ENCODE measurements around the gene CHIT1.

DNA sequence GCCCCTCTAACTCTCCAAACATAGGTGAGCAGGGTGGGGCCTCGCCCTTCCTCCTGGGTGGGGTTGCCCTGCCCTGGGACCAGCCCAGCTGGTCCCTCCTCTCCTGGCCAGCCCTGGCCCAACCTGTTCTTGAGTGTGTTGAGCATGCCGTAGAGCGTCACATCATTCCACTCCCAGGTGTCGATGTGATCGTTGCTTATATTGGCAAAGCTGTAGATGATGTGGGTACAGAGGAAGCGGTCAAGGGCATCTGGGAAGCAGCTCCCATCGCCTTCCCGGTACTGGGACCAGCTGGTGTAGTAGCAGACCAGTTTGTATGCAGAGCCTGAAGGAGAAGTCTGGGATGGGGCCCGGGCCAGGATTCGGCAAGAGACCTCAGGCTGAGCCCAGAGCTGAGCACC, 44.4 kb downstream of the CHIT1 start:
- TF ChIP-seq, protein P1, sequence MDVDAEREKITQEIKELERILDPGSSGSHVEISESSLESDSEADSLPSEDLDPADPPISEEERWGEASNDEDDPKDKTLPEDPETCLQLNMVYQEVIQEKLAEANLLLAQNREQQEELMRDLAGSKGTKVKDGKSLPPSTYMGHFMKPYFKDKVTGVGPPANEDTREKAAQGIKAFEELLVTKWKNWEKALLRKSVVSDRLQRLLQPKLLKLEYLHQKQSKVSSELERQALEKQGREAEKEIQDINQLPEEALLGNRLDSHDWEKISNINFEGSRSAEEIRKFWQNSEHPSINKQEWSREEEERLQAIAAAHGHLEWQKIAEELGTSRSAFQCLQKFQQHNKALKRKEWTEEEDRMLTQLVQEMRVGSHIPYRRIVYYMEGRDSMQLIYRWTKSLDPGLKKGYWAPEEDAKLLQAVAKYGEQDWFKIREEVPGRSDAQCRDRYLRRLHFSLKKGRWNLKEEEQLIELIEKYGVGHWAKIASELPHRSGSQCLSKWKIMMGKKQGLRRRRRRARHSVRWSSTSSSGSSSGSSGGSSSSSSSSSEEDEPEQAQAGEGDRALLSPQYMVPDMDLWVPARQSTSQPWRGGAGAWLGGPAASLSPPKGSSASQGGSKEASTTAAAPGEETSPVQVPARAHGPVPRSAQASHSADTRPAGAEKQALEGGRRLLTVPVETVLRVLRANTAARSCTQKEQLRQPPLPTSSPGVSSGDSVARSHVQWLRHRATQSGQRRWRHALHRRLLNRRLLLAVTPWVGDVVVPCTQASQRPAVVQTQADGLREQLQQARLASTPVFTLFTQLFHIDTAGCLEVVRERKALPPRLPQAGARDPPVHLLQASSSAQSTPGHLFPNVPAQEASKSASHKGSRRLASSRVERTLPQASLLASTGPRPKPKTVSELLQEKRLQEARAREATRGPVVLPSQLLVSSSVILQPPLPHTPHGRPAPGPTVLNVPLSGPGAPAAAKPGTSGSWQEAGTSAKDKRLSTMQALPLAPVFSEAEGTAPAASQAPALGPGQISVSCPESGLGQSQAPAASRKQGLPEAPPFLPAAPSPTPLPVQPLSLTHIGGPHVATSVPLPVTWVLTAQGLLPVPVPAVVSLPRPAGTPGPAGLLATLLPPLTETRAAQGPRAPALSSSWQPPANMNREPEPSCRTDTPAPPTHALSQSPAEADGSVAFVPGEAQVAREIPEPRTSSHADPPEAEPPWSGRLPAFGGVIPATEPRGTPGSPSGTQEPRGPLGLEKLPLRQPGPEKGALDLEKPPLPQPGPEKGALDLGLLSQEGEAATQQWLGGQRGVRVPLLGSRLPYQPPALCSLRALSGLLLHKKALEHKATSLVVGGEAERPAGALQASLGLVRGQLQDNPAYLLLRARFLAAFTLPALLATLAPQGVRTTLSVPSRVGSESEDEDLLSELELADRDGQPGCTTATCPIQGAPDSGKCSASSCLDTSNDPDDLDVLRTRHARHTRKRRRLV (CRISPR knock-in tag; IDR thresholded peaks at IDR 0.05) = no peak
- TF ChIP-seq POLR2A (IDR thresholded peaks at IDR 0.05; ENCODE audit: insufficient read depth in 1 of 2, low read depth in 2 of 2, low read length in 2 of 2) (no peak), ZNF17 (CRISPR knock-in tag; IDR thresholded peaks at IDR 0.05) (no peak), TAF1 (CRISPR knock-in tag; IDR thresholded peaks at IDR 0.05) (no peak)
- TF ChIP-seq, protein P2, sequence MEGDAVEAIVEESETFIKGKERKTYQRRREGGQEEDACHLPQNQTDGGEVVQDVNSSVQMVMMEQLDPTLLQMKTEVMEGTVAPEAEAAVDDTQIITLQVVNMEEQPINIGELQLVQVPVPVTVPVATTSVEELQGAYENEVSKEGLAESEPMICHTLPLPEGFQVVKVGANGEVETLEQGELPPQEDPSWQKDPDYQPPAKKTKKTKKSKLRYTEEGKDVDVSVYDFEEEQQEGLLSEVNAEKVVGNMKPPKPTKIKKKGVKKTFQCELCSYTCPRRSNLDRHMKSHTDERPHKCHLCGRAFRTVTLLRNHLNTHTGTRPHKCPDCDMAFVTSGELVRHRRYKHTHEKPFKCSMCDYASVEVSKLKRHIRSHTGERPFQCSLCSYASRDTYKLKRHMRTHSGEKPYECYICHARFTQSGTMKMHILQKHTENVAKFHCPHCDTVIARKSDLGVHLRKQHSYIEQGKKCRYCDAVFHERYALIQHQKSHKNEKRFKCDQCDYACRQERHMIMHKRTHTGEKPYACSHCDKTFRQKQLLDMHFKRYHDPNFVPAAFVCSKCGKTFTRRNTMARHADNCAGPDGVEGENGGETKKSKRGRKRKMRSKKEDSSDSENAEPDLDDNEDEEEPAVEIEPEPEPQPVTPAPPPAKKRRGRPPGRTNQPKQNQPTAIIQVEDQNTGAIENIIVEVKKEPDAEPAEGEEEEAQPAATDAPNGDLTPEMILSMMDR (CRISPR knock-in tag; IDR thresholded peaks at IDR 0.05) = no peak
- TF ChIP-seq, protein P3, sequence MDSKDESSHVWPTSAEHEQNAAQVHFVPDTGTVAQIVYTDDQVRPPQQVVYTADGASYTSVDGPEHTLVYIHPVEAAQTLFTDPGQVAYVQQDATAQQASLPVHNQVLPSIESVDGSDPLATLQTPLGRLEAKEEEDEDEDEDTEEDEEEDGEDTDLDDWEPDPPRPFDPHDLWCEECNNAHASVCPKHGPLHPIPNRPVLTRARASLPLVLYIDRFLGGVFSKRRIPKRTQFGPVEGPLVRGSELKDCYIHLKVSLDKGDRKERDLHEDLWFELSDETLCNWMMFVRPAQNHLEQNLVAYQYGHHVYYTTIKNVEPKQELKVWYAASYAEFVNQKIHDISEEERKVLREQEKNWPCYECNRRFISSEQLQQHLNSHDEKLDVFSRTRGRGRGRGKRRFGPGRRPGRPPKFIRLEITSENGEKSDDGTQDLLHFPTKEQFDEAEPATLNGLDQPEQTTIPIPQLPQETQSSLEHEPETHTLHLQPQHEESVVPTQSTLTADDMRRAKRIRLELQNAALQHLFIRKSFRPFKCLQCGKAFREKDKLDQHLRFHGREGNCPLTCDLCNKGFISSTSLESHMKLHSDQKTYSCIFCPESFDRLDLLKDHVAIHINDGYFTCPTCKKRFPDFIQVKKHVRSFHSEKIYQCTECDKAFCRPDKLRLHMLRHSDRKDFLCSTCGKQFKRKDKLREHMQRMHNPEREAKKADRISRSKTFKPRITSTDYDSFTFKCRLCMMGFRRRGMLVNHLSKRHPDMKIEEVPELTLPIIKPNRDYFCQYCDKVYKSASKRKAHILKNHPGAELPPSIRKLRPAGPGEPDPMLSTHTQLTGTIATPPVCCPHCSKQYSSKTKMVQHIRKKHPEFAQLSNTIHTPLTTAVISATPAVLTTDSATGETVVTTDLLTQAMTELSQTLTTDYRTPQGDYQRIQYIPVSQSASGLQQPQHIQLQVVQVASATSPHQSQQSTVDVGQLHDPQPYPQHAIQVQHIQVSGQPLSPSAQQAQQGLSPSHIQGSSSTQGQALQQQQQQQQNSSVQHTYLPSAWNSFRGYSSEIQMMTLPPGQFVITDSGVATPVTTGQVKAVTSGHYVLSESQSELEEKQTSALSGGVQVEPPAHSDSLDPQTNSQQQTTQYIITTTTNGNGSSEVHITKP (CRISPR knock-in tag; IDR thresholded peaks at IDR 0.05; ENCODE audit: low read depth) = no peak
- TF ChIP-seq, protein P4, sequence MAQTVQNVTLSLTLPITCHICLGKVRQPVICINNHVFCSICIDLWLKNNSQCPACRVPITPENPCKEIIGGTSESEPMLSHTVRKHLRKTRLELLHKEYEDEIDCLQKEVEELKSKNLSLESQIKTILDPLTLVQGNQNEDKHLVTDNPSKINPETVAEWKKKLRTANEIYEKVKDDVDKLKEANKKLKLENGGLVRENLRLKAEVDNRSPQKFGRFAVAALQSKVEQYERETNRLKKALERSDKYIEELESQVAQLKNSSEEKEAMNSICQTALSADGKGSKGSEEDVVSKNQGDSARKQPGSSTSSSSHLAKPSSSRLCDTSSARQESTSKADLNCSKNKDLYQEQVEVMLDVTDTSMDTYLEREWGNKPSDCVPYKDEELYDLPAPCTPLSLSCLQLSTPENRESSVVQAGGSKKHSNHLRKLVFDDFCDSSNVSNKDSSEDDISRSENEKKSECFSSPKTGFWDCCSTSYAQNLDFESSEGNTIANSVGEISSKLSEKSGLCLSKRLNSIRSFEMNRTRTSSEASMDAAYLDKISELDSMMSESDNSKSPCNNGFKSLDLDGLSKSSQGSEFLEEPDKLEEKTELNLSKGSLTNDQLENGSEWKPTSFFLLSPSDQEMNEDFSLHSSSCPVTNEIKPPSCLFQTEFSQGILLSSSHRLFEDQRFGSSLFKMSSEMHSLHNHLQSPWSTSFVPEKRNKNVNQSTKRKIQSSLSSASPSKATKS (CRISPR knock-in tag; IDR thresholded peaks at IDR 0.05) = no peak

All from HepG2 (cell line).